ENCODE results near the gene WDR76.

Gene WDR76

DNA sequence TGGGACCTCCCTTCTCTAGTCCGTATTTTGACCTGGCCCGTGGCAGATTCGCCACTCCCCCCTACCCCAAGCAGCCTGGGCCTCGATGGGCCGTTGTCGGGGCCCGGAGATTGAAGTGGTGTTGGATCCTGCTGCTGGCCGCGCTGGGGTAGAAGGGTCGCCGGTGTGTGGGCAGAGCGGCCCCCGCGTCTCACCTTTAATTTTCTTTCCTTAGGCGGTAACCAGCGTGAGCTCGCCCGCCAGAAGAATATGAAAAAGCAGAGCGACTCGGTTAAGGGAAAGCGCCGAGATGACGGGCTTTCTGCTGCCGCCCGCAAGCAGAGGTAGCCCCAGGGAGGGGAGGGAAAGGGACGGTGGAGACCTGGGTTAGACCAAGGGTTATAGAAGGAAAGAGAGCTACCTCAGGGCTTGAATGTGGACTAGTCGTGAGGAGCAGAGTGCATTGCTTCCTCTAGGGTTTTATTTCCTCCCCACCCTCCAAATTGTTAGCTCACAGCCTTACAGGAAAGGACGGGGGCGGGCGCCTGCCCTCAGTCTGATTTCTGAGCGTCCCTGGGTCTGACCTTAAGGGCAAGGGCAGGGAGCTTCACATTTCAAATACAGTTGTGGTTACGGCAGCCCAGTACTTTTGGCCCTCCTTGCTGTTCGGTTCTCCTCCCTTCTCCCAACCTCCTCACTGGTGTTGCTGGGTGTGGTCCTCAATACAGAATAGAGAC, 33.9 kb upstream of the WDR76 start:
- peaks cover 0 to 51% (median 36%) of the 10 kb centered on the region in 4 donors for H3K4me1 ChIP-seq
- no peaks in the 10 kb centered on the region for H3K9me3 ChIP-seq
- H3K27ac ChIP-seq, result peak overlapping the region; percentile 99 to 100
- H3K27me3 ChIP-seq, result no peaks in the 10 kb centered on the region
- intact Hi-C loops (cut with DNase I; ENCODE audit: low total_unique reads), result no loop called here
- TF ChIP-seq, protein P1, sequence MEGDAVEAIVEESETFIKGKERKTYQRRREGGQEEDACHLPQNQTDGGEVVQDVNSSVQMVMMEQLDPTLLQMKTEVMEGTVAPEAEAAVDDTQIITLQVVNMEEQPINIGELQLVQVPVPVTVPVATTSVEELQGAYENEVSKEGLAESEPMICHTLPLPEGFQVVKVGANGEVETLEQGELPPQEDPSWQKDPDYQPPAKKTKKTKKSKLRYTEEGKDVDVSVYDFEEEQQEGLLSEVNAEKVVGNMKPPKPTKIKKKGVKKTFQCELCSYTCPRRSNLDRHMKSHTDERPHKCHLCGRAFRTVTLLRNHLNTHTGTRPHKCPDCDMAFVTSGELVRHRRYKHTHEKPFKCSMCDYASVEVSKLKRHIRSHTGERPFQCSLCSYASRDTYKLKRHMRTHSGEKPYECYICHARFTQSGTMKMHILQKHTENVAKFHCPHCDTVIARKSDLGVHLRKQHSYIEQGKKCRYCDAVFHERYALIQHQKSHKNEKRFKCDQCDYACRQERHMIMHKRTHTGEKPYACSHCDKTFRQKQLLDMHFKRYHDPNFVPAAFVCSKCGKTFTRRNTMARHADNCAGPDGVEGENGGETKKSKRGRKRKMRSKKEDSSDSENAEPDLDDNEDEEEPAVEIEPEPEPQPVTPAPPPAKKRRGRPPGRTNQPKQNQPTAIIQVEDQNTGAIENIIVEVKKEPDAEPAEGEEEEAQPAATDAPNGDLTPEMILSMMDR (IDR thresholded peaks at IDR 0.05), result no peak
- peaks cover 24 to 35% (median 25%) of the 10 kb centered on the region in 3 donors for H3K36me3 ChIP-seq
- no peak for DNase-seq
- peak overlapping the region; percentile 97 to 98 for H3K4me3 ChIP-seq

DNA sequence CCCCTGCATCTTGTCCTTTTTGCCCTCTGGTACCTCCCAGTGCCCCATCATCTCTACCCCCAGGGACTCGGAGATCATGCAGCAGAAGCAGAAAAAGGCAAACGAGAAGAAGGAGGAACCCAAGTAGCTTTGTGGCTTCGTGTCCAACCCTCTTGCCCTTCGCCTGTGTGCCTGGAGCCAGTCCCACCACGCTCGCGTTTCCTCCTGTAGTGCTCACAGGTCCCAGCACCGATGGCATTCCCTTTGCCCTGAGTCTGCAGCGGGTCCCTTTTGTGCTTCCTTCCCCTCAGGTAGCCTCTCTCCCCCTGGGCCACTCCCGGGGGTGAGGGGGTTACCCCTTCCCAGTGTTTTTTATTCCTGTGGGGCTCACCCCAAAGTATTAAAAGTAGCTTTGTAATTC, 33.2 kb upstream of the WDR76 start:
- Histone ChIP-seq H3K36me3 (peaks cover 24 to 36% (median 25%) of the 10 kb centered on the region in 3 donors), H3K4me3 (peak overlapping the region; percentile 97 to 98), H3K27me3 (no peaks in the 10 kb centered on the region), H3K27ac (peak overlapping the region; percentile 99 to 100), H3K4me1 (peaks cover 0 to 58% (median 40%) of the 10 kb centered on the region in 4 donors), H3K9me3 (no peaks in the 10 kb centered on the region)
- TF ChIP-seq, protein P1 (IDR thresholded peaks at IDR 0.05), result no peak
- no peak for DNase-seq
- intact Hi-C loops (cut with DNase I; ENCODE audit: low total_unique reads), result no loop called here

DNA sequence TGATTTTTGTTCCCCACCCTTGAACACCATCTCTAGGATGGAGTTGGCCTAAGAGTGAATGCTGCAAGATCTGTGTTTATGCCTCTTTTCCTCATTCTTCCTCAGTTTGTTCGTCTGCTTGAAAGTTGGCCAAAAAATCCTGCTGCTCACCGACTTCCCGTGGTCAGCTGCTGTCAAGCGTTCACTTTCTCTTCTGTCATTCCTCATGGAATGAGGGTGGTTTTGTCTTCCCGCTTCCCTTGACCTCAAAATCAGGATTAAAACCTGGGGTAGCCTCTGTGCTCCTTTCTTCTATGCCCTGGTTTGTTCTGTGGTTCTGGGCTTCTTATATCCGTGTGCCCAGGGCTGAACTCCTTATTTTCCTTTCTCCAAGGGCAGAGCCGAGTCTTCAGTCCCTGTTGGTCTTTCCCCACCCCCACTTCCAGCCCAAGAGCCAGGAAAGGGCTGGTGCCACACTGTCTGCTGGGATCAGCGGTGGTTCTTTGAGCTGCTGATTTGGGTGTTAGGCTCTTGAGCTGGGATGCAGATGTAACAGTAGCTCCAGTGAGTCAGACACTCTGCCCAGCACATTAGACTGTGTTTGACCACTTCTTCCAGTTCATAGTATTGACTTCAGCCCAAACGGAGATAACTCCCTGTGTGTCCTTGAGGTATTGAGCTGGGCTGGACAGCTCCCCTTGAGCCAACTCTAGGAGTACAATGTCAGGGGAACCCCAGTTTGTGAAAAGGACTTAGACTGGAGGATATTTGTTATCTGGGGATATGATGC, 32.3 kb upstream of the WDR76 start:
- H3K4me1 ChIP-seq, result peaks cover 0 to 61% (median 44%) of the 10 kb centered on the region in 4 donors
- TF ChIP-seq, protein P1 (IDR thresholded peaks at IDR 0.05), result no peak
- H3K9me3 ChIP-seq, result no peaks in the 10 kb centered on the region
- intact Hi-C loops (cut with DNase I; ENCODE audit: low total_unique reads), result no loop called here
- H3K36me3 ChIP-seq, result peaks cover 25 to 44% (median 31%) of the 10 kb centered on the region in 3 donors
- no peak for DNase-seq
- no peaks in the 10 kb centered on the region for H3K27me3 ChIP-seq
- H3K4me3 ChIP-seq, result peak overlapping the region in 1 of 2 donors; percentile 97
- peak overlapping the region; percentile 99 to 100 for H3K27ac ChIP-seq

DNA sequence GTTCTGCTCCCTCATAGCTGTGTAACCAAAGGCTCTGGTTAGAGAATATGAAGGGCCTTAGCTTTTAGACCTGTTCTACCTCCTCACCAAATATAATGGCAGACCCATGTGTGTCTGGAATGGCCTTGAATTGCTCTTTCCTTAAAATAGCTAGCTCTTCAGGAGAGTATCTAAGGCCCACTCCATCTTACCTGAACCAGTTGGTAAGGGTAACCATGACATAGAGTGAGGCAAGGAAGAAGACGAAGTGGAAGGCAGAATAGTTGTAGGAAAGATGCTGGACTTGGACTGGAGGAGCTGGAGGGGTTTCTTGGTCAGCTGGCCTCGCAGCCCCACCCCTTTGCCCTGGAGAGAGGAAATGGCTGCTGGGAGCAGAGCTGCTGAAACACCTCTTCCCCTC, 31.6 kb upstream of the WDR76 start:
- DNase-seq, result no peak
- Histone ChIP-seq H3K4me1 (peaks cover 0 to 68% (median 50%) of the 10 kb centered on the region in 4 donors), H3K36me3 (peaks cover 25 to 47% (median 36%) of the 10 kb centered on the region in 3 donors), H3K27me3 (no peaks in the 10 kb centered on the region), H3K4me3 (no peak overlapping the region), H3K27ac (peak overlapping the region; percentile 99 to 100), H3K9me3 (no peaks in the 10 kb centered on the region)
- intact Hi-C loops (cut with DNase I; ENCODE audit: low total_unique reads), result no loop called here
- TF ChIP-seq, protein P1 (IDR thresholded peaks at IDR 0.05), result no peak

DNA sequence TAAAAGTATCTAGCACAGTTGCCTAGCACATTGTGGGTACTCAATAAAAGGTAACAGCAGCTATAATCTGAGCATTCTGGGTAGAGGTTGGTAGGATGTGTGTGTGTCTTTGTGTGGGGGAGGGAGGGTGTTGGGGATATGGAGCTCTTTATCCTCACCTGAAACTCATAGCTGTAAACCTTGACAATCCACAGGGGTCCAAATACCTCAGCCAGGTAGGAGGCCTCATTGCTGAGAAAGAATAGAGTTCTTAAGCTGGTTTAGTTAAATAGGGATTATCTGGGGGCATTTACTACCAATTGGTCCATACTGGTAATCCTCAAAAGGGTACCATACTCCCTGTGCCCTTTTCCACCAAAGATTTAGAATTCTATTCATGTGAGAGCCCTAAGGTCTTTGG, 30.8 kb upstream of the WDR76 start:
- Histone ChIP-seq H3K36me3 (peaks cover 25 to 47% (median 36%) of the 10 kb centered on the region in 3 donors), H3K9me3 (no peaks in the 10 kb centered on the region), H3K4me1 (peaks cover 0 to 70% (median 51%) of the 10 kb centered on the region in 4 donors), H3K27me3 (no peaks in the 10 kb centered on the region), H3K4me3 (no peak overlapping the region), H3K27ac (no peak overlapping the region)
- intact Hi-C loops (cut with DNase I; ENCODE audit: low total_unique reads), result no loop called here
- TF ChIP-seq, protein P1 (IDR thresholded peaks at IDR 0.05), result no peak
- DNase-seq, result no peak

All from tibial artery (tissue), 4 donors.